Endodermal cell (in vitro differentiated cells): Measurements from ENCODE around the gene ACAT2. TPM values are rescaled to one million over a fixed set of nuclear protein-coding genes. Genes with fewer than 3 reads are reported as not detected.

Experiments used
- DNase-seq: peaks from one replicate; pipeline ENCODE4 v3.0.0-alpha.2; 2017
- H3K27ac ChIP-seq: 2 replicates; pipeline ENCODE4 v1.5.1; 2013; ENCODE audit warnings: mild to moderate bottlenecking, low read depth, low read length, moderate library complexity
- H3K27me3 ChIP-seq: 2 replicates; pipeline ENCODE4 v1.6.1; 2013; ENCODE audit warnings: mild to moderate bottlenecking, low read length, moderate library complexity; ENCODE audit not compliant: insufficient read depth, control insufficient read depth, poor library complexity, severe bottlenecking
- H3K36me3 ChIP-seq: 2 replicates; pipeline ENCODE4 v1.7.0; 2013; ENCODE audit warnings: mild to moderate bottlenecking, low read length, moderate library complexity; ENCODE audit not compliant: control insufficient read depth, insufficient read depth
- H3K4me1 ChIP-seq: one replicate; pipeline ENCODE4 v1.7.0; 2013; ENCODE audit warnings: low read length; ENCODE audit not compliant: control insufficient read depth, insufficient read depth
- H3K4me3 ChIP-seq: 2 replicates; pipeline ENCODE4 v1.5.1; 2013; ENCODE audit warnings: mild to moderate bottlenecking, low read length, moderate library complexity
- H3K9ac ChIP-seq: 2 replicates; pipeline ENCODE4 v1.6.1; 2013; ENCODE audit warnings: mild to moderate bottlenecking, low read length, moderate library complexity; ENCODE audit not compliant: poor library complexity, severe bottlenecking; ENCODE audit errors: extremely low read depth
- H3K9me3 ChIP-seq: 2 replicates; pipeline ENCODE4 v1.6.1; 2013; ENCODE audit warnings: mild to moderate bottlenecking, low read length, moderate library complexity; ENCODE audit not compliant: control insufficient read depth
- H3K27ac Mint-ChIP-seq: 2 replicates; pipeline ENCODE4 v1.8.0; 2020; ENCODE audit warnings: mixed read lengths
- H3K27me3 Mint-ChIP-seq: 2 replicates; pipeline ENCODE4 v1.8.0; 2021; ENCODE audit warnings: mild to moderate bottlenecking, mixed read lengths; ENCODE audit not compliant: insufficient read depth
- H3K36me3 Mint-ChIP-seq: 2 replicates; pipeline ENCODE4 v1.8.0; 2020; ENCODE audit warnings: low read depth, mixed read lengths
- H3K4me1 Mint-ChIP-seq: 2 replicates; pipeline ENCODE4 v1.8.0; 2020; ENCODE audit warnings: mixed read lengths
- H3K4me3 Mint-ChIP-seq: 2 replicates; pipeline ENCODE4 v1.8.0; 2020; ENCODE audit warnings: mild to moderate bottlenecking, moderate library complexity, mixed read lengths
- H3K9me3 Mint-ChIP-seq: 2 replicates; pipeline ENCODE4 v1.8.0; 2020; ENCODE audit warnings: mild to moderate bottlenecking, mixed read lengths
- WGBS, 2 experiments: methylation state at CpG; one replicate each; pipeline versions ENCODE4 v1.1.5 to v1.1.7; 2013; ENCODE audit warnings: missing lambda C conversion rate in 2 of 2, mixed read lengths in 1 of 2; ENCODE audit not compliant: insufficient coverage in 1 of 2, insufficient read length in 1 of 2; 5-methylcytosine and 5-hydroxymethylcytosine counted together
- total RNA-seq, 2 donors: library from RNA; stranded (reverse); fragmentation: NEBNext Ultra II Directional in 1 of 2; extraction: Animal tissue kit (Norgen Biotek cat#: 25700) in 1 of 2; gene quantifications; 2 replicates in 1 of 2; 3 replicates in 1 of 2; pipeline ENCODE4 v1.2.1, GENCODE V29; 2021
- TF ChIP-seq, protein P1 (sequence below): fragments of 200-600 bp; sonication (generic); conservative IDR thresholded peaks from 2 replicates; pipeline ENCODE4 v1.5.0; 2021; ENCODE audit warnings: antibody characterized with exemption, mild to moderate bottlenecking

Gene ACAT2
- total RNA-seq, 2 donors from 2014 or later = 108 to 147 TPM

DNA sequence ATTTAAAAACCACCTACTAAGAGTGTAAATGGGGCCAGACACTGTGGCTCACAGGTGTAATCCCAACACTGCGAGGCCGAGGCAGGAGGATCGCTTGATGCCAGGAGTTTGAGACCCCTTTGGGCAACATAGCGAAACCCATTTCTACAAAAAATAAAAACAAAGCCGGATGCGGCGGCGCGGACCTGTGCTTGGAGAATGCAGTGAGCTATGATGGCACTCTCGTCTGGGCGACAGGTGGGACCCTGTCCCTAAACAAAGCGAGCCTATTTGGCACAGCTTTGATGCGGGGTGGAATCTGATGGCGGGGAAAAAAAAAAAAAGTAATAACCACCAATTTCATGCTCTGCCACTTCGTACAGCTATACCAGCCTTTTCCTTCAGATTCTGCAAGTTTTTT, 26.4 kb downstream of the ACAT2 start:
- Histone ChIP-seq H3K27me3 (no peaks in the 10 kb centered on the region), H3K4me1 (peaks cover 3% of the 10 kb centered on the region), H3K27ac (no peak overlapping the region), H3K9ac (peak overlapping the region; percentile 89), H3K9me3 (no peaks in the 10 kb centered on the region), H3K4me3 (peak overlapping the region; percentile 96), H3K36me3 (peaks cover 62% of the 10 kb centered on the region)
- Mint-ChIP-seq H3K27ac (peak overlapping the region; percentile 85), H3K27me3 (no peaks in the 10 kb centered on the region), H3K4me3 (peak overlapping the region; percentile 97), H3K36me3 (peaks cover 64% of the 10 kb centered on the region), H3K9me3 (no peaks in the 10 kb centered on the region), H3K4me1 (peaks cover 28% of the 10 kb centered on the region)
- no peak for DNase-seq
- TF ChIP-seq, protein P1, sequence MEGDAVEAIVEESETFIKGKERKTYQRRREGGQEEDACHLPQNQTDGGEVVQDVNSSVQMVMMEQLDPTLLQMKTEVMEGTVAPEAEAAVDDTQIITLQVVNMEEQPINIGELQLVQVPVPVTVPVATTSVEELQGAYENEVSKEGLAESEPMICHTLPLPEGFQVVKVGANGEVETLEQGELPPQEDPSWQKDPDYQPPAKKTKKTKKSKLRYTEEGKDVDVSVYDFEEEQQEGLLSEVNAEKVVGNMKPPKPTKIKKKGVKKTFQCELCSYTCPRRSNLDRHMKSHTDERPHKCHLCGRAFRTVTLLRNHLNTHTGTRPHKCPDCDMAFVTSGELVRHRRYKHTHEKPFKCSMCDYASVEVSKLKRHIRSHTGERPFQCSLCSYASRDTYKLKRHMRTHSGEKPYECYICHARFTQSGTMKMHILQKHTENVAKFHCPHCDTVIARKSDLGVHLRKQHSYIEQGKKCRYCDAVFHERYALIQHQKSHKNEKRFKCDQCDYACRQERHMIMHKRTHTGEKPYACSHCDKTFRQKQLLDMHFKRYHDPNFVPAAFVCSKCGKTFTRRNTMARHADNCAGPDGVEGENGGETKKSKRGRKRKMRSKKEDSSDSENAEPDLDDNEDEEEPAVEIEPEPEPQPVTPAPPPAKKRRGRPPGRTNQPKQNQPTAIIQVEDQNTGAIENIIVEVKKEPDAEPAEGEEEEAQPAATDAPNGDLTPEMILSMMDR = no peak
- WGBS, 2 experiments = 33 to 35% methylated on average over 3 to 15 of the region's 15 CpGs

DNA sequence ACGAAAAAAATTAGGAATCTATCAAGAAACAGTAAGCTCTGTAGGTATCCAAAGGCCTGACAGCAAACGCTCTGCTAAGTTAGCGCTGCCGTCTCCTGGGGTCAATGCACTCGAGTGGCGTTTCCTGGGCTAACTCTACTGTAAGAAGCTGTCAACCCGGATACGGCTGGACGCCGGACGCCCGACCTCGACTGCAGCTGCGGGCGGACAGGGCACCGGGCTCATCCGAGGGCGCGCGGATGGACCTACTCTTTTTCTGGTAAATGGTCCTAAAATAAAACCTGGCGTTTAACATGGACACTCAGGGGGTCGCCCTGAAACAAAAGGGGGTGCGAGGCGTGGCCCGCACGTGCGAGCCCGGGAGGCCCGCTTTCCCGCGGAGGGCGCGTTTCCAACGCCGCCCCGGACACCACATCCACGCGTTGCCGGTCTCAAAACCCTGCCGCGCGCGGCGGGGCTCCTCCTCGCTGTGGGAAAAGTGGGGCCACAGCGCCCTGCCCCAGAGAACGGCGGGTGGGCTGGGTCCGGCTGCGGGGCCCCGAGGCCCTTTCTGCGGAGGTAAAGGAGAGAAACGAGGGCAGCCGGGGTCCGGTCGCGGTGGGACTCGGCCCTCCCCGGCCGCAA, 27.0 kb downstream of the ACAT2 start:
- Histone ChIP-seq H3K27me3 (no peaks in the 10 kb centered on the region), H3K9ac (peak overlapping the region; percentile 89), H3K4me3 (peak overlapping the region; percentile 96), H3K9me3 (no peaks in the 10 kb centered on the region), H3K36me3 (peaks cover 61% of the 10 kb centered on the region), H3K27ac (peak overlapping the region; percentile 81), H3K4me1 (peaks cover 3% of the 10 kb centered on the region)
- Mint-ChIP-seq H3K27me3 (no peaks in the 10 kb centered on the region), H3K9me3 (no peaks in the 10 kb centered on the region), H3K4me1 (peaks cover 28% of the 10 kb centered on the region), H3K36me3 (peaks cover 64% of the 10 kb centered on the region), H3K27ac (peak overlapping the region; percentile 85), H3K4me3 (peak overlapping the region; percentile 97)
- peak; percentile 65 for DNase-seq
- TF ChIP-seq, protein P1 = no peak
- 1% methylated on average over 31 to 60 of the region's 60 CpGs for WGBS, 2 experiments

DNA sequence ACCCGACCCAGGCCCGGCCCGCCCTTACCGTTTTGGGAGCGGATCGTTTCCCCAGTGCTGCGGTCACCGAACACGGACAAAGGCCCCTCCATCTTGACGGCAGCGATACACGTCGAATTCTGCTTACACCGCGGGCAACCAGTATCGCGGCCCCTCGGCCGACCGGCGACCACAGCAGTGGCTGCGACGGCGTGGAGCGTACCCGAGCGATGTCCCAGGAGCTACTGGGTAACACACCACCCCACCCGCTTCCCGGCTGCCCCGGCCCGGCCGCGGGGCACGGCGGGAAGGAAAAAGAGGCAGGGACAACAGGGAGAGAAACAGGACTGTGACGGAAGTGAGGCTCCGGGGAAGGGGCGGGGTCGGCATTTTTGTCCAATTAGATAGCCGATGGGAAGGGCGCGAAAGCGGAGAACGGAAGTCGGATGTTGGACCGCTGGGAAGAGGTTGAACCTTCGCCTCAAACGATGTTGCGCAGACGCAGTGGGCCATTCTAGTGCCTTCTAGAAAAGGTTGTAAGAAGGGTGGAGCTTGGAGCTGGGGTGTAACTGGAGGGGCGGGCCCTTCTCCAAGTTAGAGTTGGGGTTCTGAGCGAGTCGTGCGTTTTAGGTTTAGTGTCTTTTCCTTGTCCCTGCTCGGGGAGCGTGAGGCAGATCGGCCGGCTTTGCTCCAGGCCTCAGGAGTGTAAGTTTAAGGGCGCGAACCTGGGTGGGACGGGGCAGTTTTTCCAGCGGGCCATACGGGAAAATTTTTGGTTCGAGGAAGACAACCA, 27.7 kb downstream of the ACAT2 start, which contains the start of gene TCP1:
TSS of gene TCP1 (minus strand) at position 226 of the 772 bp plus-strand sequence. CDS start at position 92, 134 bp downstream.
- peaks cover 63% of the 10 kb centered on the region for H3K36me3 ChIP-seq

More for the DNA sequence above, 27.7 kb downstream of the ACAT2 start, which contains the start of gene TCP1:
- H3K9ac ChIP-seq = peak within 1 kb of the TSS; percentile 89
- no peaks in the 10 kb centered on the region for H3K27me3 Mint-ChIP-seq
- peak within 1 kb of the TSS; percentile 96 for H3K4me3 ChIP-seq
- no peaks in the 10 kb centered on the region for H3K27me3 ChIP-seq
- H3K4me1 Mint-ChIP-seq = peaks cover 32% of the 10 kb centered on the region
- DNase-seq = peak; percentile 100
- peaks cover 3% of the 10 kb centered on the region for H3K4me1 ChIP-seq
- H3K27ac Mint-ChIP-seq = peak within 1 kb of the TSS; percentile 99
- TF ChIP-seq, protein P1 = no peak
- peaks cover 67% of the 10 kb centered on the region for H3K36me3 Mint-ChIP-seq
- H3K4me3 Mint-ChIP-seq = peak within 1 kb of the TSS; percentile 97
- WGBS, 2 experiments = 0 to 1% methylated on average over 29 to 64 of the region's 64 CpGs
- peak within 1 kb of the TSS; percentile 91 for H3K27ac ChIP-seq
- H3K9me3 ChIP-seq = no peaks in the 10 kb centered on the region
- no peaks in the 10 kb centered on the region for H3K9me3 Mint-ChIP-seq
